PC-3 (cell line): ENCODE measurements around the gene JOSD1.

Experiments used
- EZH2 ChIP-seq: fragments of 300-600 bp; sonication (generic); IDR thresholded peaks from one replicate; pipeline ENCODE4 v1.6.1; 2017; ENCODE audit warnings: antibody characterized with exemption, mild to moderate bottlenecking, low read length; ENCODE audit not compliant: unreplicated experiment
- EZH2phosphoT487 ChIP-seq: fragments of 300-600 bp; sonication (generic); IDR thresholded peaks from 2 replicates; pipeline ENCODE4 v1.6.1; 2018; ENCODE audit warnings: mild to moderate bottlenecking, antibody characterized with exemption, low read length, borderline replicate concordance
- TF ChIP-seq, protein P1 (sequence below): fragments of 300-600 bp; sonication (generic); conservative IDR thresholded peaks from 2 replicates; pipeline ENCODE4 v1.5.1; 2017; ENCODE audit warnings: antibody characterized with exemption, low read depth, mild to moderate bottlenecking, low read length

DNA sequence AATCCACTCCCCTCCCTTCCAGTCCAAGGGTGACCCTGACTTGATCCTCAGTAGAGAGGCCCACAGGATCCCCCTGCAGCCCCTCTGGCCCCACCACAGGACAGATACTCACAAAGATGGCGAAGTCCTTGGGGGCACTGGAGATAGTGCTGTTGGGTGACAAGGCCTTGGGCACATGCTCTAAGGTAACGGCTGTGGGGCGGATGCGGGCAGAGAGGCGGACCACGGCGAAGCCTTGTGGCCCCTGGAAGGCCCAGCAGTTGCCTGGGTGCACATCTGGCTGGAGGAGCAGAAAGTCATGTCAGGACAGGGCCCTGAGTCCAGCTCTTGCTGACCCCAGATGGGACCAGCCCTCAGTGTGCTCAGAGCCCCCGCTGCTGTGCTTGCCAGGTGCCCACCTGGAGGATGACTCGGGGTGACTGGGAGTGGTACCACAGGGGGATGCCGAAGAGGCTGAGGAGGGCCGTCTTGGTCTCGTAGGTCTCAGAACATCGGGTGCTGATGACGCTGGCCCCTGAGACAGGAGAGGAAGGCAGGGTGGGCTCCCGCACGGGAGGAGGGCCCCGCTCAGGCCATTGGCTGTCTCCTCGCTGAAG lies 37.8 kb upstream of the JOSD1 start:
- TF ChIP-seq, protein P1, sequence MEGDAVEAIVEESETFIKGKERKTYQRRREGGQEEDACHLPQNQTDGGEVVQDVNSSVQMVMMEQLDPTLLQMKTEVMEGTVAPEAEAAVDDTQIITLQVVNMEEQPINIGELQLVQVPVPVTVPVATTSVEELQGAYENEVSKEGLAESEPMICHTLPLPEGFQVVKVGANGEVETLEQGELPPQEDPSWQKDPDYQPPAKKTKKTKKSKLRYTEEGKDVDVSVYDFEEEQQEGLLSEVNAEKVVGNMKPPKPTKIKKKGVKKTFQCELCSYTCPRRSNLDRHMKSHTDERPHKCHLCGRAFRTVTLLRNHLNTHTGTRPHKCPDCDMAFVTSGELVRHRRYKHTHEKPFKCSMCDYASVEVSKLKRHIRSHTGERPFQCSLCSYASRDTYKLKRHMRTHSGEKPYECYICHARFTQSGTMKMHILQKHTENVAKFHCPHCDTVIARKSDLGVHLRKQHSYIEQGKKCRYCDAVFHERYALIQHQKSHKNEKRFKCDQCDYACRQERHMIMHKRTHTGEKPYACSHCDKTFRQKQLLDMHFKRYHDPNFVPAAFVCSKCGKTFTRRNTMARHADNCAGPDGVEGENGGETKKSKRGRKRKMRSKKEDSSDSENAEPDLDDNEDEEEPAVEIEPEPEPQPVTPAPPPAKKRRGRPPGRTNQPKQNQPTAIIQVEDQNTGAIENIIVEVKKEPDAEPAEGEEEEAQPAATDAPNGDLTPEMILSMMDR = no peak
- TF ChIP-seq EZH2 (no peak), EZH2phosphoT487 (no peak)
